ENCODE measurements around the gene SPPL2A. TPM values are rescaled to one million over a fixed set of nuclear protein-coding genes. Genes with fewer than 3 reads are reported as not detected.

SPPL2A gene
- total and polyA plus RNA-seq, 9 of the 15 experiments (the other 6 are each of a cell fraction or from before 2014, with no cell fraction given) = 9.8 to 66.1 (median 38.0) TPM

GRCh38 chr15:50765195-50765967, at the start of gene SPPL2A (continued):
- 0 out of 2 replicates have a peak, but pooled peaks have one; percentile 53 for TF ChIP-seq RREB1 (CRISPR knock-in tag; IDR thresholded peaks at IDR 0.05)
- TF ChIP-seq ATF4 (CRISPR knock-in tag; IDR thresholded peaks at IDR 0.05) = no peak
- TF ChIP-seq TAF15 (IDR thresholded peaks at IDR 0.05; ENCODE audit: low read depth, low read length) = no peak
- TF ChIP-seq HMBOX1 (IDR thresholded peaks at IDR 0.05) = no peak
- TF ChIP-seq AFF1 (IDR thresholded peaks at IDR 0.05; ENCODE audit: low read depth in 1 of 2, partially characterized antibody in 2 of 2) = peak in 1 of 2 experiments; percentile 37
- TF ChIP-seq ZNF197 (CRISPR knock-in tag; IDR thresholded peaks at IDR 0.05; ENCODE audit: low read depth) = no peak
- TF ChIP-seq ZNF695 (CRISPR knock-in tag; IDR thresholded peaks at IDR 0.05) = no peak
- peak; percentile 22; the same call in 1 of the 2 replicates for TF ChIP-seq SP1 (CRISPR knock-in tag; IDR thresholded peaks at IDR 0.05)
- TF ChIP-seq RUNX1 (IDR thresholded peaks at IDR 0.05; ENCODE audit: low read depth) = 0 out of 2 replicates have a peak, but pooled peaks have one; percentile 55
- peak; percentile 80 for TF ChIP-seq EP400 (IDR thresholded peaks at IDR 0.05)
- no peak for TF ChIP-seq SMC3 (conservative IDR thresholded peaks at IDR 0.05; ENCODE audit: insufficient read depth, low read depth, low read length)
- peak; percentile 24; the same call in 1 of the 2 replicates for TF ChIP-seq HMGXB4 (CRISPR knock-in tag; IDR thresholded peaks at IDR 0.05)
- TF ChIP-seq NFIC (IDR thresholded peaks at IDR 0.05) = peak; percentile 34
